Left ventricle myocardium inferior (tissue), 1 donor: ENCODE results near the gene KCNMB4. TPM values are rescaled to one million over a fixed set of nuclear protein-coding genes. Genes with fewer than 3 reads are reported as not detected.

ENCODE experiments used
- DNase-seq: peaks from one replicate; pipeline ENCODE4 v3.0.0-alpha.2; 2020
- H3K27ac ChIP-seq: fragments of 200-600 bp; replicated peaks from 2 replicates; pipeline ENCODE4 v1.8.0; 2021
- H3K27me3 ChIP-seq: fragments of 200-600 bp; 2 replicates; pipeline ENCODE4 v1.8.0; 2021; ENCODE audit warnings: low read depth
- H3K36me3 ChIP-seq: fragments of 200-600 bp; 2 replicates; pipeline ENCODE4 v1.8.0; 2021
- H3K4me1 ChIP-seq: fragments of 200-600 bp; 2 replicates; pipeline ENCODE4 v1.8.0; 2021
- H3K4me3 ChIP-seq: fragments of 200-600 bp; 2 replicates; pipeline ENCODE4 v1.8.0; 2021; ENCODE audit warnings: mild to moderate bottlenecking, moderate library complexity
- H3K9me3 ChIP-seq: fragments of 200-600 bp; replicated peaks from 2 replicates; pipeline ENCODE4 v1.8.0; 2021
- intact Hi-C: fragments of 100-400 bp; cut with micrococcal nuclease; formaldehyde crosslinking; loops from one replicate; pipeline ENCODE4 v1.11.0; 2022
- total RNA-seq: library from RNA; stranded (reverse); fragmentation: NEBNext Ultra II Directional; extraction: Animal tissue kit (Norgen Biotek cat#: 25700); gene quantifications from one replicate; pipeline ENCODE4 v1.2.1, GENCODE V29; 2021
- TF ChIP-seq, protein P1 (sequence below): fragments of 200-600 bp; IDR thresholded peaks from 2 replicates; pipeline ENCODE4 v1.8.0; 2021; ENCODE audit warnings: antibody characterized with exemption, mild to moderate bottlenecking, borderline replicate concordance
- donor health status: DM: no; HTN: yes; CAD: no; lungs with severe emphysema.

Gene KCNMB4
- total RNA-seq, 1 donor from 2014 or later: 1.4 TPM

DNA sequence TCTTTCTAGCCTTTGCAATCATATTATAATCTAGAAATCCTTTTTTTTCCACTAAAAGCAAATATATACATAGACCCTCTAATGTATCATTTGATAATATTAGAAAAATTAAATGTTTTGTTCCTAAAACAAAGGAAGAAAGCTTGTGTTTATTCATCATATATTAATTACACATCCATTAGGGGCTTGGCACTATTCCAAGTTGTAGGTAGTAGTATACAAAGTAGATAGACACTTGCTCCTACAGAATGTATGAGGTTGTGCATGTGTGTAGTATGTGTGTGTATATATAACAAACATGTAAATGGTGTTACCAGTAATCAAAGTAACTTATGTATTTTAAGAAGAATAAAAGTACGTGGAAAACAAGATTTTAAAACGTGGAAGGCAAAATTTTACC, 15.0 kb upstream of the KCNMB4 start:
- H3K4me1 ChIP-seq: no peaks in the 10 kb centered on the region
- H3K27me3 ChIP-seq: no peaks in the 10 kb centered on the region
- intact Hi-C loops: loop anchor here (10.0 kb wide), 1 partner anchor 446 kb away; no protein-coding TSS in a partner anchor
- H3K4me3 ChIP-seq: no peak overlapping the region
- peaks cover 48% of the 10 kb centered on the region for H3K36me3 ChIP-seq
- no peak overlapping the region for H3K27ac ChIP-seq
- TF ChIP-seq, protein P1, sequence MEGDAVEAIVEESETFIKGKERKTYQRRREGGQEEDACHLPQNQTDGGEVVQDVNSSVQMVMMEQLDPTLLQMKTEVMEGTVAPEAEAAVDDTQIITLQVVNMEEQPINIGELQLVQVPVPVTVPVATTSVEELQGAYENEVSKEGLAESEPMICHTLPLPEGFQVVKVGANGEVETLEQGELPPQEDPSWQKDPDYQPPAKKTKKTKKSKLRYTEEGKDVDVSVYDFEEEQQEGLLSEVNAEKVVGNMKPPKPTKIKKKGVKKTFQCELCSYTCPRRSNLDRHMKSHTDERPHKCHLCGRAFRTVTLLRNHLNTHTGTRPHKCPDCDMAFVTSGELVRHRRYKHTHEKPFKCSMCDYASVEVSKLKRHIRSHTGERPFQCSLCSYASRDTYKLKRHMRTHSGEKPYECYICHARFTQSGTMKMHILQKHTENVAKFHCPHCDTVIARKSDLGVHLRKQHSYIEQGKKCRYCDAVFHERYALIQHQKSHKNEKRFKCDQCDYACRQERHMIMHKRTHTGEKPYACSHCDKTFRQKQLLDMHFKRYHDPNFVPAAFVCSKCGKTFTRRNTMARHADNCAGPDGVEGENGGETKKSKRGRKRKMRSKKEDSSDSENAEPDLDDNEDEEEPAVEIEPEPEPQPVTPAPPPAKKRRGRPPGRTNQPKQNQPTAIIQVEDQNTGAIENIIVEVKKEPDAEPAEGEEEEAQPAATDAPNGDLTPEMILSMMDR: no peak
- no peak for DNase-seq
- H3K9me3 ChIP-seq: no peaks in the 10 kb centered on the region

DNA sequence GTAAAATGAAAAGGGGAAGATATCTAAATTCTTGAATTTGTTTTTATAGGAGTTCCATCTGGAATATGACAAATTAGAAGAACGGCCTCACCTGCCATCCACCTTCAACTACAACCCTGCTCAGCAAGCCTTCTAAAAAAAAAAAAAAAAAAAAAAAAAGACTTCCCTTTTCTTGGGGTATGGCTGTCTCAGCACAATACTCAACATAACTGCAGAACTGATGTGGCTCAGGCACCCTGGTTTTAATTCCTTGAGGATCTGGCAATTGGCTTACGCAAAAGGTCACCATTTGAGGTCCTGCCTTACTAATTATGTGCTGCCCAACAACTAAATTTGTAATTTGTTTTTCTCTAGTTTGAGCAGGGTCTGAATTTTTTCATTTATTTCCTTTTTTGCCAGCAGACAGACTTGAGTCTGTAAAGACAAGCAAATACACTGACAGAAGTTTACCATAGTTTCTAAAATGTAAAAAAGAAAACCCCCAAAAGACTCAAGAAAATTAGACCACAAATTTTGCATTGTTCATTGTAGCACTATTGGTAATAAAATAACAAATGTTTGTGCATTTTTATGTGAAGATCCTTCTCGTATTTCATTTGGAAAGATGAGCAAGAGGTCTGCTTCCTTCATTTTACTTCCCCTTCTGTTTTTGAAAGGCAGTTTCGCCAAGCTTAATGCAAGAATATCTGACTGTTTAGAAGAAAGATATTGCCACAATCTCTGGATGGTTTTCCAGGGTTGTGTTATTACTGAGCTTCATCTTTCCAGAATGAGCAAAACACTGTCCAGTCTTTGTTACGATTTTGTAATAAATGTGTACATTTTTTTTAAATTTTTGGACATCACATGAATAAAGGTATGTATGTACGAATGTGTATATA, 12.1 kb upstream of the KCNMB4 start:
- Histone ChIP-seq H3K4me3 (no peak overlapping the region), H3K27me3 (no peaks in the 10 kb centered on the region), H3K36me3 (peaks cover 25% of the 10 kb centered on the region), H3K4me1 (no peaks in the 10 kb centered on the region), H3K9me3 (no peaks in the 10 kb centered on the region), H3K27ac (no peak overlapping the region)
- no peak for DNase-seq
- TF ChIP-seq, protein P1: no peak
- intact Hi-C loops: loop anchor here (10.0 kb wide), 1 partner anchor 449 kb away; no protein-coding TSS in a partner anchor

DNA sequence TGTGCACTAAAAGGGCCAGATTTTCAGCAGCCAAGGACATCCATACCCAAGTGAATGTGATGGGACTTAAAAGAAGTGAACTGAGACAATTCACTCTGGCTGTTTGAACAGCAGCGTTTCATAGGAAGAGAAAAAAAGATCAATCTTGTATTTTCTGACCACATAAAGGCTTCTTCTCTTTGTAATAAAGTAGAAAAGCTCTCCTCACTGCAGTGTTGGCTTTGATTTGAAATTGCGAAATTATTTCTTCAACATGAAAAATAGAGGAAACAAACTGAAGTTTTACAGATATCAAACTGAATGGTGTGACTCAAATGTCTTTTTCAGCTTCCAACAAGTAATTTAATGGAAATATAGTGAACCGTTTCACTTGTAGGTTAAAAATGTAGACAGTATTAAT, 11.3 kb upstream of the KCNMB4 start:
- Histone ChIP-seq H3K9me3 (no peaks in the 10 kb centered on the region), H3K36me3 (peaks cover 25% of the 10 kb centered on the region), H3K4me1 (no peaks in the 10 kb centered on the region), H3K27ac (no peak overlapping the region), H3K27me3 (no peaks in the 10 kb centered on the region), H3K4me3 (no peak overlapping the region)
- TF ChIP-seq, protein P1: no peak
- intact Hi-C loops: loop anchor here (10.0 kb wide), 1 partner anchor 450 kb away; no protein-coding TSS in a partner anchor
- no peak for DNase-seq

DNA sequence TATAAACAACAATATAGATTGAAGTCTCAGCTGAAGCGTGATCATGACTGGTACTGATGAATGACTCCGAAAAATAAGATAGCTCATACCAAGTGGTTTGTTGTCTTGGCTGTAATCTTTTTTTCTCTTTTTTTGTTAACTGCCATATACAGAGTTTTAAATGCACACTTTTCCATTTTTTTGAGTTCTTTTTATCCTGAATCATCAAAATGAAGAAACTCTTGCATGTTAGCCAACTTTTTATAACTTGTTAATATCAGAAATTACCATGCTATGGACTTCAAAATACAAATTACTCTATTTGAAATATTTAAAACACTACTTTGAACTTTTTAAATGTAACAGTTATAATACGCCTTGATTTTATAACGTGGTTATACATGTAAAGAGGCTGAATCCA, 10.1 kb upstream of the KCNMB4 start:
- H3K9me3 ChIP-seq: no peaks in the 10 kb centered on the region
- DNase-seq: no peak
- intact Hi-C loops: loop anchor here (10.0 kb wide), 1 partner anchor 451 kb away; no protein-coding TSS in a partner anchor
- H3K4me1 ChIP-seq: no peaks in the 10 kb centered on the region
- no peak overlapping the region for H3K4me3 ChIP-seq
- peaks cover 25% of the 10 kb centered on the region for H3K36me3 ChIP-seq
- H3K27ac ChIP-seq: no peak overlapping the region
- TF ChIP-seq, protein P1: no peak
- no peaks in the 10 kb centered on the region for H3K27me3 ChIP-seq

DNA sequence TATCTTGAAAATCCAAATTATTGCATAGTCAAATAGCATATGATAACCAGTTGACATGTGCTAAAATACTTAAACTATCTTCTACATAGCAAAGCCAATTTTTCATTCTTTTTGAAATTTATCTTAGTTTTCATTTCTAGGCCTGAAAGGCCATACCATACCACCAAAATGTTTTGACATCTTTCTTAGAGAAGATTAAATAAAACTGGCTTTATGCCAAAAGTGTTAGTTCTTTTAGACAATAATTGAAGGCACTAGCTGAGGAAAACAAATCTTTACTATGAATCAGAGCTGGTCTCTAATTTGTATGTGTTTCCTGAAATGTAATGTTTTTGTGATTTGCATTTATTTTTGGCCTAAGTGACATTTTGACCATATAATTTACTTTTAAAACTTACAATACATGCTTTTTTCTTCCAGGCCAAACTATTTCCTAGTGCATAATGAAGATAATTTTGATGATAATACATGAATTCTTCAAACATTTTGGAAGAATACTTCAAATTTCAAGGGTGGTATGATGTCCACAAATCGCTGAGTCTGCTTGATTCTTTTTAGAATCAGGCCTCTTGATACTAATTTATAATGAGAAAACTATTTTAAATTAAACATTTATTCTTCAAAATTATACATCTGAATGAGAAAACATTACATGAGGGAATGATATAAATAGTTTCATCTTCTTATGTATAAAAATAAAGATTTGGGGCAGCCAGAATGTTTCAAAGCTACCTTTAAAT, 6.5 kb upstream of the KCNMB4 start:
- Histone ChIP-seq H3K27ac (no peak overlapping the region), H3K36me3 (peaks cover 7% of the 10 kb centered on the region), H3K27me3 (peaks cover 2% of the 10 kb centered on the region), H3K9me3 (no peaks in the 10 kb centered on the region), H3K4me1 (peaks cover 2% of the 10 kb centered on the region), H3K4me3 (no peak overlapping the region)
- DNase-seq: no peak
- intact Hi-C loops: loop anchor here (10.0 kb wide), 1 partner anchor 455 kb away; no protein-coding TSS in a partner anchor
- TF ChIP-seq, protein P1: no peak
